Esophagus (tissue), 2 donors: ENCODE data around the gene RNF5. TPM values are rescaled to one million over a fixed set of nuclear protein-coding genes. Genes with fewer than 3 reads are reported as not detected.
"Not testable (repeated sequence)": the region's sequence is repeated elsewhere in the genome, so short reads cannot be mapped to it uniquely, and the experiment has no call there.

ENCODE experiments used
- H3K27ac ChIP-seq, 2 donors: one replicate each; pipeline ENCODE4 v1.5.1; 2013; ENCODE audit warnings: low read depth in 2 of 2, mild to moderate bottlenecking in 2 of 2, inconsistent platforms in 1 of 2, low read length in 1 of 2, moderate library complexity in 1 of 2
- H3K27me3 ChIP-seq, 2 donors: one replicate each; pipeline ENCODE4 v1.6.1; 2013; ENCODE audit warnings: low read length in 2 of 2, control low read depth in 1 of 2, mild to moderate bottlenecking in 1 of 2; ENCODE audit not compliant: insufficient read depth in 2 of 2, control insufficient read depth in 1 of 2
- H3K36me3 ChIP-seq, 2 donors: one replicate each; pipeline ENCODE4 v1.6.1; 2013; ENCODE audit warnings: low read length in 1 of 2; ENCODE audit not compliant: control insufficient read depth in 2 of 2, insufficient read depth in 2 of 2
- H3K4me1 ChIP-seq, 2 donors: one replicate each; pipeline ENCODE4 v1.6.1; 2013; ENCODE audit warnings: low read length in 1 of 2; ENCODE audit not compliant: control insufficient read depth in 2 of 2, insufficient read depth in 2 of 2
- H3K4me3 ChIP-seq, 2 donors: one replicate each; pipeline ENCODE4 v1.5.1; 2013; ENCODE audit warnings: low read length in 2 of 2, mild to moderate bottlenecking in 2 of 2, low read depth in 1 of 2, moderate library complexity in 1 of 2
- H3K9me3 ChIP-seq, 2 donors: one replicate each; pipeline ENCODE4 v1.6.1; 2013; ENCODE audit warnings: mild to moderate bottlenecking in 2 of 2, low read depth in 1 of 2, low read length in 1 of 2, moderate library complexity in 1 of 2; ENCODE audit not compliant: control insufficient read depth in 2 of 2, insufficient read depth in 1 of 2
- WGBS, 2 donors: extraction: QIAGEN DNeasy Blood & Tissue Kit; methylation state at CpG; one replicate each; pipeline ENCODE4 v1.1.7; 2013; 5-methylcytosine and 5-hydroxymethylcytosine counted together
- polyA plus RNA-seq, 2 donors: library from polyadenylated mRNA; stranded (reverse); fragments of 200-250 nt; gene quantifications; one replicate each; pipeline ENCODE4 v1.2.3, GENCODE V29; 2013
- donor health status: healthy with polysubstance abuse.
- donor health status: Bipolar disorder and iron deficiency.

The RNF5 gene
- polyA plus RNA-seq, 2 donors, result 36.3 to 44.9 TPM

DNA sequence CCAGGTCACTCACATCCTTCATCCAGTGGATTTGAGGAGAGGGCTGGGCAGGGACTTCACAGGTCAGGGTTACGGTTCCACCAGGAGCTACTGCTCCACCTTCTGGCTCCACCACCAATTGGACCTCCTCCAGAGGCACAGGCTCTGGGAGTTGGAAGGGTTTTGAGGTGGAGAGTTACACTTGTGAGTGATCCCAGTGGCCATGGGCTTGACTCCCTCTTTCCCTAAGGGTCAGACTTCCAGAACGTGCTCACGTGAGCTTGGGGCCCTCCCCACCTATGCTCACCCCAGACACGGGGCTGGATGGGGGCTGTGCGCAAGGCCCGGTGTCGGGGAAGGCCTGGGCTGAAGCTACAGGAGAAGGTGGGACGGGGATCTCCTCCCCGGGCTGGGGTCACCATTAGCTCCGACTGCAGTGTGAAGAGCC is 4.4 kb downstream of the RNF5 start:
- no peak overlapping the region for H3K4me3 ChIP-seq
- H3K27ac ChIP-seq, result peak overlapping the region in 1 of 2 donors; percentile 78
- peaks cover 8 to 11% of the 10 kb centered on the region in 2 donors for H3K36me3 ChIP-seq
- no peaks in the 10 kb centered on the region for H3K9me3 ChIP-seq
- H3K27me3 ChIP-seq, result no peaks in the 10 kb centered on the region
- WGBS, 2 donors, result 81 to 85% methylated on average over 10 of the region's 10 CpGs
- peaks cover 2 to 9% of the 10 kb centered on the region in 2 donors for H3K4me1 ChIP-seq

DNA sequence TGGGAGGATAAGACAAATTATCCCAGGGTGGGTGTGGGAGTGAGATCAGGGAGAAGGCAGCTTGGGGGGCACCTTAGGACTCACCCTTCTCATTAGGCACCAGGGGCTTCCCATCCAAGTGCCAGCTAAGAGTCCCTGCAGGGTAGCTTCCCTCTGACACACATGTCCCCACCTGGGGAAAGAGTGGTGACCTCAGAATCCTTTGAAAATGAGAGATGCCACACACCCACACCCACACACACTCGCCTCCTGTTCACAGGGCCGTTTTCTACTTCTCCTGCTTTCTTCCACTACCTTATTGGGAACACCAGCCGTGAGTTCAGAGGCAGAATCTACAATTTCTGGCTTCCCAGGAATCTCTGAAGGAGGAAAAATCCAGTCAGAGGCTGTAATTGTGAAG is 4.8 kb downstream of the RNF5 start:
- Histone ChIP-seq H3K27ac (peak overlapping the region in 1 of 2 donors; percentile 78), H3K27me3 (no peaks in the 10 kb centered on the region), H3K4me1 (peaks cover 5 to 10% of the 10 kb centered on the region in 2 donors), H3K9me3 (no peaks in the 10 kb centered on the region), H3K36me3 (peaks cover 8 to 13% of the 10 kb centered on the region in 2 donors), H3K4me3 (no peak overlapping the region)
- 70 to 73% methylated on average over 3 of the region's 3 CpGs for WGBS, 2 donors

- H3K9me3 ChIP-seq, result no peaks in the 10 kb centered on the region
- WGBS, 2 donors, result 81 to 82% methylated on average over 15 of the region's 15 CpGs
- H3K4me3 ChIP-seq, result no peak overlapping the region
- peaks cover 8 to 13% of the 10 kb centered on the region in 2 donors for H3K36me3 ChIP-seq
- peak overlapping the region in 1 of 2 donors; percentile 78 for H3K27ac ChIP-seq
- H3K27me3 ChIP-seq, result no peaks in the 10 kb centered on the region
- peaks cover 5 to 10% of the 10 kb centered on the region in 2 donors for H3K4me1 ChIP-seq
Observed at GRCh38 chr6:32183483-32184083, 5.4 kb downstream of the RNF5 start.

GRCh38 chr6:32184084-32184640 is 6.0 kb downstream of the RNF5 start, which contains the start of gene AGER:
AGER (minus strand) TSS chr6:32184253; CDS start chr6:32184222, 31 bp downstream.
- 72 to 77% methylated on average over 6 of the region's 6 CpGs for WGBS, 2 donors
- H3K27ac ChIP-seq, result peak within 1 kb of the TSS in 1 of 2 donors; percentile 78
- peaks cover 5 to 7% of the 10 kb centered on the region in 2 donors for H3K4me1 ChIP-seq

DNA sequence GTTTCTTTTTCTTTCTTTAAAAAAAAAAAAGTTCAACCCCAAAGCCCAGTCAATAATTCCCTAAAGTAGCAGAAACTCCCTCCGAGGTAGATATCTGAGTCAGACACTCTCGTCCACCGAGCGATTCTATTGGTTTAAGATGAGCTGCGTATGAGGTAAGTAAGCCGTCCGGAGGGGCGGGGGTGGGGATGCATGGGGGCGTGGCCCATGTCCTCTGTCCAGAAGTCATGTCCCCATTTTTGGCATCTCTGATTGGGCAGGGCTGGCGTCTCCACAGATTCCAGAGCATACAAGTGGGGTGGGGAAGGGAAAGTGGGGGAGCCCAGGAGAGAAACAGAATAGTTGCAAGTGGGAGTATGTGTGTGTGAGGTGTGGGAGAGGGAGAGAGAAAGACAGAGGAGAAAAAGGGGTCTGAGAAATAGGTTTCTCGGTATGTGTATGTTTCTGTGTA is 7.5 kb downstream of the RNF5 start:
- H3K27me3 ChIP-seq, H3K4me3 ChIP-seq, H3K9me3 ChIP-seq, H3K4me1 ChIP-seq: not testable (repeated sequence)
- WGBS, 2 donors, result 14 to 21% methylated on average over 11 of the region's 11 CpGs
- Histone ChIP-seq H3K27ac (peak overlapping the region; percentile 33 to 66), H3K36me3 (peaks cover 8 to 13% of the 10 kb centered on the region in 2 donors)

More at GRCh38 chr6:32184084-32184640, 6.0 kb downstream of the RNF5 start, which contains the start of gene AGER:
- Histone ChIP-seq H3K36me3 (peaks cover 8 to 13% of the 10 kb centered on the region in 2 donors), H3K4me3 (no peak within 1 kb of the TSS), H3K9me3 (no peaks in the 10 kb centered on the region), H3K27me3 (no peaks in the 10 kb centered on the region)

DNA sequence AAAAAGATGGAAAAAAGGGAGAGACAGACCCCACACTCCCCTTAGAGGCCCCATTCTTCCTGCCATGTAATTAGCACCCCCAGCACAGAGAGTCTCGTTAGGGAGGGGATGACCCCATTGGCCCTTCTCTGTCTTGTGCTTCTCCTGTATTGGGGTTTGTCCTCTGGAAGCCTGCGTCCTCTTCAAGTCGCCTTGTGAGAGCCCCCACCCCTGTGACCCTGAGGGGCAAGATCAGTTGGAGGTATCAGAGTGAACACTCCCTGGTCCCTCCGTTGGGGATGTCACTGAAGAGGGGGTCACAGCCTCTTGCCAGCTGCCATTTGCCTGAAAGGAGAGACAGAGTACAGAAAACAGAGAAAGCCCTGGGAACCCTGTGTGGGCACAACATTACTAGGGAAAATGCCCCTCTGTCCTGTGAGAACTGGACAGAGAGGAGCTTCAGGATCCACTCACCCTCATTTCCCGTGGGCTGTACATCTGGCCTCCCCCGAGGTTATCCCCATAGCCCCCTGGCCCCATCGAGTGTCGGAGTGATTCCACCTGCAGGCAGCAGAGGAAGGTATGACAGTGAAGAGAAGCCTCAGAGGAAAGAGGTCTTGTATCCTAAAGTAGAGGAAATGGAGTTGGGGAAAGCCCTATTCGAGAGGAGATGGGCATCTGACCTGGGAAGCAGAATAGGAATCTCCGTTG is 8.1 kb downstream of the RNF5 start:
- H3K9me3 ChIP-seq, result not testable (repeated sequence)
- WGBS, 2 donors, result 62% methylated on average over 10 of the region's 10 CpGs

DNA sequence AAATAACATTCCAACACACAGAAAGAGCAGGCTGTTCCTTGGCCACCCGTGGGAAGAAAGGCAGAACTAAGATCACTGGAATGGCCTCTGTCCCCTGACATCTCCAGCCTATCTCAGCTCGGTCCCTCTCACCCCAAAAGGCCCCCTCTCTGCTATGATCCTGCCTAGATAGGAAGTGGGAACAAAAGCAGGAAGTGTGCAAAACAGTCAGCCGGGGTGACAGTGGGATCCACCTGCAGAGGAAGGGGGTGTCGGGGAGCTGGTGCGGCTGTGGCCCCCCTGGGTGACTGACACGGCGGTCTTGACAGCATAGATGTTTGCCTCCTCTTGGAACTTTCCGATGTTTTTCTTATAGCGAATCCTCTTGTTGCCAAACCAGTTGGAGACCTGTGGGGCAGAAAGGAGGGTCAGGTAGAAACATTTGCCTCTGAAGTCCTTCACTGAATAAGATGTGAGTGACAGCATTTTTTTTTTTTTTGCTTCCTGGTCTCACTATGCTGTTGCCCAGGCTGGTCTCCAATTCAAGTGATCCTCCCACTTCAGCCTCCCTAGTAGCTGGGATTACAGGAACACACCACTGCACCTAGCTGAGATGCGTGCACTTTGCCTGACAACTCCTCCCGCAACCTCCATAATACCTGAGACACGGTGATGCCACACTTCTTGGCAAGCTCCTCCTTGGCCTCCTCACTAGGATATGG is 9.0 kb downstream of the RNF5 start:
- WGBS, 2 donors, result 60 to 67% methylated on average over 12 of the region's 12 CpGs
- Histone ChIP-seq H3K4me3 (no peak overlapping the region), H3K36me3 (peaks cover 8 to 12% of the 10 kb centered on the region in 2 donors), H3K27me3 (no peaks in the 10 kb centered on the region), H3K9me3 (no peaks in the 10 kb centered on the region), H3K4me1 (peaks cover 4 to 5% of the 10 kb centered on the region in 2 donors), H3K27ac (peak overlapping the region; percentile 37 to 79)

More for the DNA sequence above, 8.1 kb downstream of the RNF5 start:
- H3K36me3 ChIP-seq, result peaks cover 8 to 13% of the 10 kb centered on the region in 2 donors
- peak overlapping the region; percentile 66 to 79 for H3K27ac ChIP-seq
- H3K4me3 ChIP-seq, H3K27me3 ChIP-seq, H3K4me1 ChIP-seq: not testable (repeated sequence)

- not testable (repeated sequence) for H3K4me1 ChIP-seq, H3K9me3 ChIP-seq, H3K27me3 ChIP-seq
- 67 to 80% methylated on average over 16 to 18 of the region's 18 CpGs for WGBS, 2 donors
- peaks cover 5 to 12% of the 10 kb centered on the region in 2 donors for H3K36me3 ChIP-seq
- peak overlapping the region; percentile 8 to 97 for H3K27ac ChIP-seq
- H3K4me3 ChIP-seq, result peak overlapping the region in 1 of 2 donors; percentile 71
Observed at GRCh38 chr6:32187725-32188380, 9.6 kb downstream of the RNF5 start.
